Measurements from ENCODE around the gene DEGS1.

- TF ChIP-seq POLR2AphosphoS5 (IDR thresholded peaks at IDR 0.05; ENCODE audit: borderline replicate concordance, low read depth, low read length) (no peak), EZH2 (IDR thresholded peaks at IDR 0.05) (no peak), FOXP2 (optimal IDR thresholded peaks at IDR 0.05; ENCODE audit: control extremely low read depth, extremely low read length, insufficient read depth) (no peak)
Measured at GRCh38 chr1:224226849-224227502, 43.9 kb downstream of the DEGS1 start.
